ENCODE data around the gene SKIL. TPM values are rescaled to one million over a fixed set of nuclear protein-coding genes. Genes with fewer than 3 reads are reported as not detected.

Gene SKIL
- total and polyA plus RNA-seq, 8 donors: 6.3 to 107 (median 33.9) TPM

DNA sequence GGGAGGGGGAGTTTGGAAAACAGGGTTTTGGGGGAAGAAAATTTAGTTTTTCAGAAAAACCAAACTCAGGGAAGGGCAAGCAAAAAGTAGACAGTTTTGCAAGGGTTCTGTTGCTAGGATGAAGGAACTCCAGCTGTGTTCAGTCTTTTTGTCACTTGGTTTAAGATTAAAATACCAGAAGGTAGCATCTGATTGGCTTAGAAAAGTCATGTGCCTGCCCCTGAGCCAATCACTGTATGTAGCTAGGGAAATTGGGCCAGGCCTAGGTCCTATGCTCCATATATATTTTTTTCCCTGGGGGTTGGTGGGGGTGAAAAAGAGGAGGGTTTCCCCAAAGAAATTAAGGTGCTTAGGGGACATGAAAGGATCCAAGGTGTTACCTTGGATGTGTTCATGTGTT is 85.4 kb downstream of the SKIL start:
- intact Hi-C loops (cut with DNase I; ENCODE audit: low total_unique reads): no loop called here
- Histone ChIP-seq H3K4me3 (no peak overlapping the region), H3K36me3 (no peaks in the 10 kb centered on the region), H3K27ac (no peak overlapping the region), H3K27me3 (no peaks in the 10 kb centered on the region), H3K9me3 (no peaks in the 10 kb centered on the region), H3K4me1 (no peaks in the 10 kb centered on the region)
- DNase-seq: no peak
- TF ChIP-seq POLR2A (IDR thresholded peaks at IDR 0.05) (no peak), EP300 (IDR thresholded peaks at IDR 0.05) (no peak), CTCF (IDR thresholded peaks at IDR 0.05) (no peak), POLR2AphosphoS5 (IDR thresholded peaks at IDR 0.05) (no peak)

DNA sequence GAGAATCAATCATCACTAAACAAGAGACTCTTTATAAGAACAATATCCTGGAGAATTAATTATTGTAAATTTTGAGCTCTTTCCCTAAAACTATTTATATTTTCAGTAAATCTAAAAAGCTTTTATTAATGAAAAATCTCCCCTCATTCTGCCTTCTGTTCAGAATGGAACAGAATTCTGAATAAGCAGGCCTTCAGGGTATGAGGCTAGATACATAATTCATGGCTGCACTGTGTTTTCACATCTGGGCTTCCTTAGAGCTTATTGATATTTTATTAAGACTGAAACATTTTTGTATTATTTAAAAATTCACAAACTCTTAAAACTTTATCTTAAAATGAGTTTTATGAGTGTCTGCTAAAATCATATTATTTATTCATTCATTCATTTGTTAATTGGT is 85.9 kb downstream of the SKIL start:
- Histone ChIP-seq H3K9me3 (no peaks in the 10 kb centered on the region), H3K36me3 (no peaks in the 10 kb centered on the region), H3K4me1 (no peaks in the 10 kb centered on the region), H3K4me3 (no peak overlapping the region), H3K27me3 (no peaks in the 10 kb centered on the region), H3K27ac (no peak overlapping the region)
- intact Hi-C loops (cut with DNase I; ENCODE audit: low total_unique reads): no loop called here
- DNase-seq: no peak
- TF ChIP-seq CTCF (IDR thresholded peaks at IDR 0.05) (no peak), EP300 (IDR thresholded peaks at IDR 0.05) (no peak), POLR2A (IDR thresholded peaks at IDR 0.05) (no peak), POLR2AphosphoS5 (IDR thresholded peaks at IDR 0.05) (no peak)

Other genes starting within 250 kb of the SKIL start
- 100 to 1,000 TPM in 4 of 5 donors, 10 to 100 TPM in 1; 78.4 to 253 (median 111) TPM for gene PHC3, start 176.0 kb upstream of the SKIL start, total RNA-seq
- 1 to 10 TPM; 4.7 to 7.2 (median 4.7) TPM for gene PHC3, start 176.0 kb upstream of the SKIL start, polyA plus RNA-seq
- 100 to 1,000 TPM in 1 of 5 donors, 10 to 100 TPM in 4; 17.9 to 141 (median 39.7) TPM for gene PRKCI, start 135.3 kb upstream of the SKIL start, total RNA-seq
- gene PRKCI, start 135.3 kb upstream of the SKIL start, polyA plus RNA-seq: 10 to 100 TPM; 15.5 to 51.2 (median 17.6) TPM
- 10 to 100 TPM in 2 of 5 donors, 1 to 10 TPM in 1, not detected in 2; 7.0 to 13.0 (median 11.9) TPM for gene CLDN11, start 61.2 kb downstream of the SKIL start, total RNA-seq
- gene CLDN11, start 61.2 kb downstream of the SKIL start, polyA plus RNA-seq: 1 to 10 TPM in 2 of 3 donors, under 1 TPM in 1; 1.00 to 1.7 (median 1.3) TPM
- 1 to 10 TPM in 1 of 5 donors, under 1 TPM in 1, not detected in 3; 0.43 to 2.4 TPM for gene SLC7A14, start 228.4 kb downstream of the SKIL start, total RNA-seq
- under 1 TPM in 1 of 3 donors, not detected in 2; 0.10 TPM for gene SLC7A14, start 228.4 kb downstream of the SKIL start, polyA plus RNA-seq

Data from stomach (tissue), 9 donors.